Vagina (tissue), 2 donors: ENCODE results near the gene SMIM32.

Experiments used
- CTCF ChIP-seq, 3 experiments: fragments of 450-650 bp in 2 of 3; fragments of 200-600 bp in 1 of 3; sonication (generic) in 1 of 3; IDR thresholded peaks; one replicate each; pipeline ENCODE4 v1.5.1; 2017 to 2019; ENCODE audit warnings: antibody characterized with exemption in 3 of 3, mild to moderate bottlenecking in 2 of 3, moderate library complexity in 2 of 3
- POLR2A ChIP-seq, 2 donors: fragments of 450-650 bp; IDR thresholded peaks; one replicate each; pipeline ENCODE4 v1.6.1; 2017; ENCODE audit warnings: antibody characterized with exemption in 2 of 2, mild to moderate bottlenecking in 2 of 2, moderate library complexity in 2 of 2
- POLR2AphosphoS5 ChIP-seq, 2 donors: sonication (generic); formaldehyde crosslinking; IDR thresholded peaks; one replicate each; pipeline ENCODE4 v1.9.0; 2017; ENCODE audit warnings: antibody characterized with exemption in 2 of 2, mild to moderate bottlenecking in 2 of 2, low read depth in 1 of 2; ENCODE audit not compliant: insufficient read depth in 1 of 2

GRCh38 chr5:136155078-136155477 is 37.9 kb downstream of the SMIM32 start:
- TF ChIP-seq CTCF (IDR thresholded peaks at IDR 0.05) (no peak), POLR2AphosphoS5 (IDR thresholded peaks at IDR 0.05; ENCODE audit: insufficient read depth in 1 of 2, low read depth in 1 of 2) (no peak), POLR2A (IDR thresholded peaks at IDR 0.05) (no peak)
